ENCODE measurements around the gene STAT4.

STAT4 gene, protein sequence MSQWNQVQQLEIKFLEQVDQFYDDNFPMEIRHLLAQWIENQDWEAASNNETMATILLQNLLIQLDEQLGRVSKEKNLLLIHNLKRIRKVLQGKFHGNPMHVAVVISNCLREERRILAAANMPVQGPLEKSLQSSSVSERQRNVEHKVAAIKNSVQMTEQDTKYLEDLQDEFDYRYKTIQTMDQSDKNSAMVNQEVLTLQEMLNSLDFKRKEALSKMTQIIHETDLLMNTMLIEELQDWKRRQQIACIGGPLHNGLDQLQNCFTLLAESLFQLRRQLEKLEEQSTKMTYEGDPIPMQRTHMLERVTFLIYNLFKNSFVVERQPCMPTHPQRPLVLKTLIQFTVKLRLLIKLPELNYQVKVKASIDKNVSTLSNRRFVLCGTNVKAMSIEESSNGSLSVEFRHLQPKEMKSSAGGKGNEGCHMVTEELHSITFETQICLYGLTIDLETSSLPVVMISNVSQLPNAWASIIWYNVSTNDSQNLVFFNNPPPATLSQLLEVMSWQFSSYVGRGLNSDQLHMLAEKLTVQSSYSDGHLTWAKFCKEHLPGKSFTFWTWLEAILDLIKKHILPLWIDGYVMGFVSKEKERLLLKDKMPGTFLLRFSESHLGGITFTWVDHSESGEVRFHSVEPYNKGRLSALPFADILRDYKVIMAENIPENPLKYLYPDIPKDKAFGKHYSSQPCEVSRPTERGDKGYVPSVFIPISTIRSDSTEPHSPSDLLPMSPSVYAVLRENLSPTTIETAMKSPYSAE
- total RNA-seq: 92.9 reads per million, percentile 81 among the genes with 10 or more reads in this experiment

DNA sequence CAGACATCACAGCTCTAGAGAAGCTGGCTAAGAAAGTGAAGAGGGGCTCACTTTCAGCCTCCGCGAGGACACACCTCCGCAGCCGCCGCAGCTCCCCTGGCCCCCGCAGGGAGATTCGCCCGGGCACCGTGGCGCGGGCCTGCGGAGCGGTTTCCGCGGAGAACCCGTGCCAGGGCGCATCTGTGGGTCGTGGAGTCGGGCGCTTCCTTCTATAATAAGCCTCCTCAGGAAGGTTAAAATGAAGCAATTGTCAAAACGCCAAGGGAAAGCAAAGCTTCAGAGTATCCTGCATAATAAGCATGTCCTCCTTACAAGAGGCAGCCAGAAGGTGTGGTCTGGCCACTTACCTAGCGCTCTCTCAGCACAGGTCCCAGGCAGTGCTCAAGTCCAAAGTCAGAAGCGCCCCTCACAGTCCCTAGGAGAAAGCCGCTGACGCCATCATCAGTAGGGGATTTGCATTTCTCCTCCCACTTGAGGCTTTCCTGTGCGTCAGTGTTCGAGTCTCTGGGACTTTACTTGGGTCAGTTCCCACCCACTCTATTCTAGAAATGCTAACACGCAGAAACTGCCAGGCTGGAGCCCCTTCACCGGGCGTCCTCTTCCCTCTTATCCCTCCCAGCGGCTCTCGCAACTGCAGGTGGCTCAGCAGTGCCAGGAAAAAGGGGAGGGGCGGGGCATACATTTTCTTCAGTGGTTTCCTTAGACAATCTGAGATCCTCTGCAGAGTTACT is at the start of gene STAT4:
TSS of gene STAT4 (minus strand) at position 395 of the 731 bp plus-strand sequence. CDS start 2,791 bp downstream, outside the sequence.
- peak; percentile 78 for DNase-seq

DNA sequence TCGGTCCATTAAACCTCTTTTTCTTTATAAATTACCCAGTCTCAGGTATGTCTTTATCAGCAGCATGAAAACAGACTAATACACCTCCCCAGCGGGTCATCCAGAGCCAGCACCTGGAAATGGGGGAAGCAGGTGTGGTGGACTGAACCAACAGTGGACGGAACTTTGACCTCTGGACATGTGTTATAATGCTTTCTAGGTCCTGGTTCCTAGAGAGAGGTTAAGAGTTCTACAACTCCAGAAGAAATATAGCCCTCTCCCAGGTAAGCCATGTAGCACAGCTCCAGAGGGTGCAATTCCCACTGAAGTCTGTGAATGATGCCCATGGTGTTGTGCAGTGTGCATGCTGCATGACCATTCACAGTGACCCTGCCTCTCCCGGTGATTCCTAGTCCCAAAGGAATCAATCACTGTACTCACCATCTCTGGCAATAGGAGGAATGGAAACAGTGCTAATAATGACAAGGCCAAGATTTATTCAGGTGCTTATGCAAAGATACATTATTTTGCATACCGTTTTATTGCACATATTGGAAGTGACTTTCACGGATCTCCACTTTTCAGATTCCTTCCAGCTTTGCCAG is 49.2 kb upstream of the STAT4 start:
- no peak for DNase-seq

DNA sequence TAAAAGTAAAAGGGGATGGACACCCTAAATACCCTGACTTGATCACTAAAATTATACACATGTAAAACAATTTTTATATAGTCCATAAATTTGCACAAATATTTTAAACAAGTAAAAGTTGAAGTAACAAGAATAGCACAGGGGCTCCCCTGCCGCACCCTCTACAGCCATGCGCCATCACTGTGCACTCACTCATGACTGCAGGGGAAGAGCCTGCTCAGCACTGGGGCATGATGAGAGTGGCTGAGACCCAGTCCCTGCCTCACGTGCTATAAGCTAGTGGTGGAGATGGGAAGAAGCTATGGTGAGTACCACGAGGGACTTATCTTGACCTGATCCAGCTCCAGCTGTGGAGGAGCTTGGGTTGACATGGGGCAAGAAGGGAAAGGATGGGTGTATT is 47.5 kb upstream of the STAT4 start:
- DNase-seq: no peak

DNA sequence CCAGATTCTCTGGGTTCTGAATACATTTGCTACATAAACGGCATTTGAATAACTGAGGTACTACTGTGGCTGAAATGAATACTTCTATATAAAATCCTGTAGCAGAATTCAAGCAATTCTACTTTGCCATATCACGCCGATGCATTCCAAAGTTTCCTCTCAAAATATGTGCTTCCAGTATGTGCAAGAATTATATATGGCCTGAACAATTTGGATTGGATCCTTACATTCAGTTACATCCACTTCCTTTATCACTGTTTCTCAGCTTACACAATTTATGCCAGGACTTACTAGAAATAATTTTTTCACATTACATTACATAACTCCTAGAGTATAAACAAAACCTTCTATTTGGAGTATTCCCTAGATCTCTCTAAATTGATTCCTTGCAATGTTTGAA is 46.3 kb upstream of the STAT4 start:
- DNase-seq: no peak

DNA sequence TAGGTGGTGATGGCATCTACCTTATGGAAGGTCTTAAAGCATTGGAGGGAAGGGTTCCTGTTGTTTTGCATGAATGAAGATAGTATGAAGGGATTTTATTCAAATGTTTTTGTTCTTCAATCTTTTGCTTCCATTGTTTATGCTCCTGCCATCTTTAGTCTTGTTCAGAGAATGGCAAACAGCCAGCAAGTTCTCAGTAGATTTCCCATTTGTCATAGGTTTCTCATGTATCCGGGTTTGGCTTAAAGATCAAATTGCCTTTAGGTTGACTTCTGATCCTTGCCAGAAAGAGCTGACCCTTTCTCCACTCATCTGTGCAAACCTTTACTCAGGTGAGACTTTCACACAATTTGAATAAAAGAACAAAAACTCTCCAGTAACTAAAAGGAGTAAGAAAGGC is 44.2 kb upstream of the STAT4 start:
- no peak for DNase-seq

DNA sequence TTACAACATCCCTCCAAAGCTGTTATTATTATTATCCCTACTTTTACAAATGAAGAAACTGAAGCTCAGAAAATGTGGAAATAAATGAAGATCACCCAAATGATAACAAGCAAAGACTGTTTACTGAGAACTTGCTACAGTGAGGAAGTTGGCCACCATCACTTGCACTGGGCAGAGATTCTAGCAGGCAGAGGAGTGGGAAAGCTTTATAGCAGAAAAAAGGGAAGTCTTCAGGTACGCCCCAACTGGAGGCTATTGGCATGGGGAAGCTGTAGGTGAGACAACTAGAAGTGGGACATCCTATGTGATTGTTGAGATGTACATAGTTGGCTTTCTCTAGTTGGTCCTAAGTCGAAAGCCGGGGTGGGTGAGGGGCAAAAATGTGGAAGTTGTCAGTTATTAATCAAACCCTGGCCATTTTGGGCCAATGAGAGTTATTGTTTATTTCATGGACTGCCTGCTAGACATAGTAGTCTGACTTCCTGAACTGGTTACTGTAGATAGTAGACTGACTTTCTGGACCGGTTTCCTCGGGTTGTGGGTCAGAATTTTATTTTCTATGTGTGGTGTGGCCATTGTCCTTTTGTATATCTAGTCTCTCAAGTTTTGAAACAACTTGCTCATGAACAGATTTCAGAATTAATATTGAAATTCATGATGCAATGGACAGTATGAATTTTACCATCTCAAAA is 40.2 kb upstream of the STAT4 start:
- DNase-seq: no peak

DNA sequence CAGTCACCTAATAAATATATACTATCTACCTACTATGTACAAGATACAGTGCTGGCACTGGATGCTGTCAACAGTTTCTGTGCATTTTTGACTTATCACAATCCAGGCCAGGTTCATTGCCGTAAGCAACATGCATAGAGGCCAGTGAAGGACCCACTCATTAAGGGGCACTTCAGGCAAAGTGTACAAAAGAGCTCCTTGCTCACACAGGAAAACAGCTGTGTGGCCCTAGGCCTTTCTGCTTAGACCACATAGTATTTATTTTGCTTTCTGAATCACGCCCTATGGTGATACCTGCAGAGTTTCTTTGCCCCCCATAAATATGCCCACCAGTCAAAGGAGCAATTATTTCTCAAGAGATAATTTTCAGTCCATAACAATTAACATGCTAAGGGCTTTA is 39.6 kb upstream of the STAT4 start:
- no peak for DNase-seq

DNA sequence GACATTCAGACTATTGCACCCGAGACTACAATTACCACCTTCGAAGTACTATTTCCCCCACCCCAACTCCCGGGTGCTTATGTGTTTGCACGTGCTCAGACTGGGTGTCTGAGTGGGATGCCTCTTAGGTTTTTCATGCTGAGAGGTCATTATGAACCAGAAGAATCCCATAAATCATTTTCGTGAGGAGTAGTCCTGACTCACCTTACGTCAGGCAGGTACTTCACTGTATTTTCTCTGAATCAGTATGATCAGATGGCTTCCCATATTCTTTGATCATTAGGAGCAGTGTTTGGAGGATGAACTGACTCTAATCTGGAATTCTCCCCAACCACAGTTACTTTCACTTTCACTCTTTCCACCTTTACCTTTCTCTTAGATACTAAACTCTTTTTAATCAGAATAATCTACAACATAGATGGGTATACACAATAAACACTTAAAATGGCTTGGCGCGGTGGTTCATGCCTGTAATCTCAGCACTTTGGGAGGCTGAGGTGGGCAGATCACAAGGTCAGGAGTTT is 38.4 kb upstream of the STAT4 start:
- no peak for DNase-seq

DNA sequence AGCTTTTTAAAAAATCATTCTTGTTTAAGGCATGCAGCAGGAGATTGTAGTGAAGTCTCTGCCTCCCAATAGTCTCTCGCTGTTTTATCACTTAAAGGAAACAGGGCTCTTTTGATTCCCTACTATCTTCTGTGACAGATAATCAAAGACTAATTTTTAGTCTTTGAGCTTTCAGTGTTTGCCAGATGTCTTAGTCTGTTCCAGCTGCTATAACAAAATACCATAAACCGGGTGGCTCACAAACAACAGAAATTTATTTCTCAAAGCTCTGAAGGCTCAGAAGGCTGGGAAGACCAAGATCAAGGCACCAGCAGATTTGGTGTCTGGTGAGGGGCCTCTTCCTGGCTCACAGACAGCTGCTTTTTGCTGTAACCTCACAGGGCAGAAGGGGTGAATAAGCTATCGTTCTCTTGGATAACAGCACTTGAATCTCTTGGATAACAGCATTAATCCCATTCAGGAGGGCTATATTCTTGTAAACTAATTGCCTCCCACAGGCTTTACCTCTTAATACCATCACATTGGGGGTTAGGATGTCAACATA is 37.8 kb upstream of the STAT4 start:
- DNase-seq: no peak

DNA sequence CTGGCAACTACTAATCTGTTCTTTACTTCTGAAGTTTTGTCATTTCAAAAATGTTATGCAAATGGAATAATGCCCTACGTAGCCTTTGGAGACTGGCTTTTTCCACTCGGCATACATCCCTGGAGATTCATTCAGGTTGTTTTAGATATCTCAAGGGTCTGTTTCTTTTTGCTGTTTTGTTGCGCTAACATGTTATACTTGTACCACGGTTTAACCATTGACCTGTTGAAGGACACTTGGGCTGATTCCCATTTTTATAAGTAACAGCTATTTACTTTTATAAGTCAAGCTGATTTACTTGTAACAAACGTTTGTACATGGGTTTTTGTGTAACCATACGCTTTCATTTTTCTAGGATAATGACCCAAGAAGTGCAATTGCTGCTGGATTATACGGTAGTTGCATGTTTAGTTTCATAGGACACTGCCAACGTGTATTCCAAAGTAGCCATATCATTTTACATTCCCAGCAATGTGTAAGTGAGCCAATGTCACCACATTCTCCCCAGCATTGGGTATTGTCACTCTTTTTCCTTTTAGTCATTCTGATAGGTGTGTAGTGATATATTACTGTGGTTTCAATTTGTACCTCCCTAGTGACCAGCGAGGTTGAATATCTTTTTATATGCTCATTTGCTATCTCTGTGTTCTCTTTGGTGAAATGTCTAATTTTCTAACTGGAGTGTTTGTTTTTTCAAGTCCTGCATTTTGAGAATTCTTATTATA is 36.5 kb upstream of the STAT4 start:
- DNase-seq: no peak

DNA sequence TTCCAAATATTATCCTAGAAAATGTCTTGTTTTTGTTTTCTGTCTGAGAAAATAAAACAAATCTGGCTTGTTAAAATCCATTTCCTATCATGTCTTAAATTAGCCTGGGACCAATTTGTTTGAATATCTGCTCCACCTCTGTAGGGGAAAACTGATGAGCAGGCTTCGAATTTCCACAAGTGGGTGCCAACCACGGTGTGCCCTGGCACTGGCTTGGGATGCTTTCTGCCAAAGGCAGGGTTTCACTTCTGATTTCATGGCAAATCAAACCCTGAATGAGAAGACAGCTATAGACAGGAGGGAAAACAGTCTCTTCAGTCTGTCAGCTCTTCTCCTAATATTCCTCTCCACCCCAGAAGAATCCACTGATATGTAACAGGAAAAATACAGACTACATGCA is 33.7 kb upstream of the STAT4 start:
- no peak for DNase-seq

DNA sequence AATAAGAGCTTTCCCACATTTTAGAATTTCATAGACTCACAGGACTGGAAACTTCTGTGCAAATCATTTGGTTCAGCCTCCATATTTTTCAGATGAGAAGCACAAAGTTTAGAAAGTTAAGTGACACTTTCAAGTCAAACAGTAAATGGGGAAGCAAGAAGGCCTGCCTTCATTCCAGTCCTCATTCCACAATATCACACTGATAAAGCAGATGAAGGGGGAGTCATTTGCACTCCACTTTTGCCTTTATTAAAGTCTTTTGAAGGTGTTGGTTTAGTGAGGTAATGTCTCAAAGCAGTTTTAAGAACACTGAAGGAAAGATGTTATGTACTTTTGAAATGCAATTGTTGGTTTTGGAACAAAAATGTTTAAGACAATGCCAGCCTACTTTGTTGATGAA is 32.7 kb upstream of the STAT4 start:
- no peak for DNase-seq

DNA sequence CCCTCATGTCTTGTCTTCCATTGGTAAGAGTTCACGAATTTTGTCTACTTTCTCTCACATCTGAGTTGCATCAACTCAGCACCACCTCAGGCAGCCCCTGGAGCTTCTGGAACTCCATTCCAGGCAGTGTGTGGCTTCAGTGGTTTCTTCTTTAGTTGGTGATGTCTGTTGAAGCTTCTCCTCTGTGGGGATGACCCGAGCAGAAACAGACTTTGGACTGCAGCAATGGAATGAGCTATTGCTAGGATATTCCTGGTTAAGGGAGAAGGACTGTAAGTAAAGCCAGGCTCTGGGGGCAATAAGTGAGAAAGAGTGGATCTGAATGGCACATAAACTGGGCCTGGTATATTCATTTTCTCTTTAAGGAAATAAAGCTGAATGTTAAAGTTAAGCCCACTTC is 32.3 kb upstream of the STAT4 start:
- DNase-seq: no peak

DNA sequence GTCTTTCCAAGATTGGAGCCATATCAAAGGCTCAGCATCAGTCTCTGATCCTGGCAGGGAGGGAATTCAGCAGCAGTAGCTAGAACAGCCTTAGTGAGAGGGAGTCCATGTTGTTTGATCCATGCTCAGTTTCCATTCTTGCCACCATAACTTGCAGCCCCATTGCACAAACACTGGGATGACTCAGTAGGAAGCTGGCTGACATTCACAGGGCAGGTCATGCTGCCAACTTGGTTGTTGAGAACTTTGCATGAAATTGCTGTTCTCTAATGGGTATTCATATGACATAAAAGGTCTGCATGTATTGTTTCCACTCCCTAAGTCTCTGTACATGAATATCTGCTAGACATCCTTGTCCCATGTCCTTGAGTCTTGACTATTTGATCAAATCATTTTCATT is 29.9 kb upstream of the STAT4 start:
- DNase-seq: no peak

DNA sequence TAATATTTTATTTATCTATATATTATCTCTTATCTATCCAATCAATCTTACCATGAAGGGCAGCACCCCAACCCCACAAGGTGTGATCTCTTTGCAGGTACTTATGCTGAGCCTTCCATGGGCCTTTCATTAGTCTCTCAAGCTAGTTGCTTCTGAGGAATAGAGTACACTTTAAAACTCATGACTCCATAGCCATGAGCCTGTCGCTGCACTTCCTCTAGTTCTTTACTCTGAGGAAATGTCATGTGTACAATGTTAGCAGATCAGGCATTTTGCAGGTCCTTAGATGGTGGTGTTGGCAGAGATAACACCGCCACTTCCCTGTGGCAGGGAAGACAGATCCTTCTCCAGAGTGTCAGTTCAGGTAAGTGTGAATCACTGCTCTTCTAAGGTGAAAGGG is 29.5 kb upstream of the STAT4 start:
- DNase-seq: no peak

DNA sequence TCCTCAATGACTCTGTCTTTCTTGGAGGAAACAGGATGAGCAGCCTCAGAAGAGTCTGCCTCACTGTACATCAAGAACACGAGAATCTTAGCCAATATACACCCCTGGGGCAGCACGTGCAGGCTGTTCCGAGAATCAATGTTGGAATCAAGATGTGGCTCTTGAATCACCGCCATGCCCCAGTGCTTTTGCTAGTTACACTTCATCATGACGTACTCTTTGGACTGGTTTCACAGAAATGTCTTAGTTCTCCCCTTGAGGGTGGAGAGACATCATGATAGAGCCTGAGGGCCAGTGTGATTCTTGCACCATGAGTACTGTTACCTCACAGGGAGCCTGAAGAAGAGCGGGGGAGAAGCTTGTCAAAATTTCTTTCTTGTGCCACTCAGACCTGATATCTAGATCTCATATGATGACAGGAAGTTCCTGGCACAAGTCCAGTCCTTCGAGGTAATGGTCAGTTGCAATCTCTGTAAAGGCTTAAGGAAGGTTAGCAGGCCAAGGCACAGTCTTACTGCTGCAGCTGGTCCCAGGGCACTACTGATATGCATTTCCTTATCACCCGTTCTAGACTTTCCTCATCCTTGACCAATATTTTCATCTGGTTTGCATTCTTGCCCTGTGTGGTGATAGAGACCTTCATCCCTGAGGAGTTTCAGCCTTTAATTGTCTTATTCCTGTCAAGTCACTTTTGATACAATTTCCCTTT is 28.2 kb upstream of the STAT4 start:
- DNase-seq: no peak

DNA sequence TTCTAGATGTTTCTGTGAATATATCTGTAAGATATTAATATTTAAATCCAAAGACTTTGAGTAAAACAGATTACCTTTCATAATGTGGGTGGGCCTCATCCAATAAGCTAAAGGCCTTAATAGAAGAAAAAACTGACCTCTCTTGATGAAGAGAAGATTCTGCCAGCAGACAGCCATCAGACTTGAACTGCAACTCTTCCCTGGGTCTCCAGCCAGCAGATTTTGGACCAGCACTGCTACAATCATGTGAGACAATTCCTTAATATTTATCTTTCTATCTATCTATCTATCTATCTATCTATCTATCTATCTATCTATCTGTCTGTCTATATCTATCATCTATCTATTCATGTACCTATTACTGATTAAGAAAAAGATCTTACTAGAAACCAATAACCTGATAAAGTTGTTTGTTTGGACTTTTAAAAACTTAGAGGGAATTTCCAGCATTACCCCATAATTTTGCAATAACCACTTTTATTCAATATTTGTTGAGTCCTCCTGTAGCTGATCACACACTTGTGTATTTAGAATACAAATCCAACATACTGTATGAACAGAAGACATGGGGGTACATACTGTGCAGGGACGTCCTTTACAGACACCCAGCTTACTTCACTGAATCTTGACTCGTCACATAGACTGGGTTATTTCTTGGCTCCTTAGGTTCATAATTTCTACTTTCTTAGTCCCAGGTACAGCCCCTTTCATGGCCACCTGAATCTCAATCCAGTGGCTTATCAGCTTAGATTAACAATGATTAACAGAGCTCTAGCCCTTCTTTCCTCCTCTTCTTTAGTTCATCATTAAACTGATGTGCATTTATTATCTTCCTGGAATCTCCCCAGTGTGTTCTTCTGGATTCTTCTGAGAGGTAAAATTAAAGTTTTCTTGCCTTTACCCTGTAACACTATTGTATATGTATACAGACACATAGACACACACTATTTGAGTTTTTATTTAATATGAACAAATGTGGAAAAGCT is 27.2 kb upstream of the STAT4 start:
- DNase-seq: no peak

DNA sequence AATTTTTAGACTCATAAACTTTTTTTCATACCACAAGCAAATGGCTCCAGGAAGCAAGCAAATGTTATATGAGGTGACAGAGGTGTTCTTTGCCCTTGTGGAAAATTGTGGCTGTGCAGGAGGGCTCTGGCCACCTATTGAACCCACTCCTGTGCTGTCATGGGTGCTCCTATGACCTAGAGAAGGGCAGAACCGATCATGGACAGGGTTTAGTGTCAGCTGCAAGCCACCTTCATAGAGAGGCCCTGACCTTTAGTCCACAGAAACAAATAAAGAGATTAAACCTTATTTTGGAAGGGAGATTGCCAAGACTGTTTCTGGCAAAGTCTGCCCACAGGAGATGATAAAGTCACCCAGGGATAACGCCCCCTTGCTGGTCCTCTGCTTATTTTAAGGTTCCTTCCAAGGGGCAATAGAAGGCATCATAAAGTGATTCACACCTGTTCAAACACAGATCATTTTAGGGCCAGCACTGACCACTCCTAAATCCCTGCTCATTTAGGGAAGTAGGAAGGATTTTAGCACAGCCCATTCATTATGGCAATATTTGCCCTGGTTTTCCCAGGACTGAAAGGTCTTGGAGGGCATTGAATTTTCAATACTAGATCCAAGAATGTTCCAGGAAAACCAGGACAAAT is 26.1 kb upstream of the STAT4 start:
- no peak for DNase-seq

DNA sequence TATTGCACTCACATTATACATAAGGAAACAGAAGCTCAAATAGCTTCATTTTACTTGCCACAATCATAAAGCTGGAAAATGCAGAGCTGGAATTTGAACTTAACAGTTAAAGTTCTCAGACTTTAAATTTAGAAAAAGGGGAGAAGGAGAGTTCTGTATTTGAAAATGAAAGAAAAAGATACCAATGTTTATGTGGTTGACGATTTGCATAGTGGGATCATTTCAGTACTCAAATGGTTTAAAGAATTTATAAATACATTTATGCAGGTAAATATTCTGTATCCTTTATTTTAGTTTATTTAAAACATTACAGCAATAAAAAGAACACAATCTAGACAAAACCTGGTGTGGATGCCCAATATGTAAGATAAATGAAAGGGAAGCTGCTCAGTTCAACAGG is 25.5 kb upstream of the STAT4 start:
- no peak for DNase-seq

Data from effector CD4-positive, alpha-beta T cell (primary cell).